ENCODE measurements around the gene TMEM168.

DNA sequence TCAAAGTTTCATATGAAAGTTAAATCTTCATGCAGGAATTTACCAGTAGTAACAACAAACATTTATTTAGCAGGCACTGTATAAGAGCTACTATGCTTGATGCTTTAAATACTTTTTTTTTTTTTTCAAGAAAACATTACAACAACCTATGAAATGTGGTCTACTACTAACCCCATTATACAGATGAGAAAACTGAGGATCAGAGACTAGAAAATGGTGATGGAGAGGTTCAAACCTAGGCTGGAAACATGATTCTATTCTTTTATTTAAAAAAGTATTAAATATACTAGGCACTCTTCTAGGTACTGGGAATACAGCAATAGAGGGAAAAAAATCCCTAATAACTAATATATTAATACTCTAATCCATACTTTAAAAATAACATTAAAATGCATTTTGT, 40.6 kb upstream of the TMEM168 start:
- TF ChIP-seq, protein P1, sequence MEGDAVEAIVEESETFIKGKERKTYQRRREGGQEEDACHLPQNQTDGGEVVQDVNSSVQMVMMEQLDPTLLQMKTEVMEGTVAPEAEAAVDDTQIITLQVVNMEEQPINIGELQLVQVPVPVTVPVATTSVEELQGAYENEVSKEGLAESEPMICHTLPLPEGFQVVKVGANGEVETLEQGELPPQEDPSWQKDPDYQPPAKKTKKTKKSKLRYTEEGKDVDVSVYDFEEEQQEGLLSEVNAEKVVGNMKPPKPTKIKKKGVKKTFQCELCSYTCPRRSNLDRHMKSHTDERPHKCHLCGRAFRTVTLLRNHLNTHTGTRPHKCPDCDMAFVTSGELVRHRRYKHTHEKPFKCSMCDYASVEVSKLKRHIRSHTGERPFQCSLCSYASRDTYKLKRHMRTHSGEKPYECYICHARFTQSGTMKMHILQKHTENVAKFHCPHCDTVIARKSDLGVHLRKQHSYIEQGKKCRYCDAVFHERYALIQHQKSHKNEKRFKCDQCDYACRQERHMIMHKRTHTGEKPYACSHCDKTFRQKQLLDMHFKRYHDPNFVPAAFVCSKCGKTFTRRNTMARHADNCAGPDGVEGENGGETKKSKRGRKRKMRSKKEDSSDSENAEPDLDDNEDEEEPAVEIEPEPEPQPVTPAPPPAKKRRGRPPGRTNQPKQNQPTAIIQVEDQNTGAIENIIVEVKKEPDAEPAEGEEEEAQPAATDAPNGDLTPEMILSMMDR (IDR thresholded peaks at IDR 0.05): no peak
- TF ChIP-seq POLR2A (IDR thresholded peaks at IDR 0.05; ENCODE audit: low read depth): no peak
- TF ChIP-seq EP300 (IDR thresholded peaks at IDR 0.05): no peak
- no peak for TF ChIP-seq POLR2AphosphoS5 (IDR thresholded peaks at IDR 0.05)
